Astrocyte (in vitro differentiated cells and primary cell): ENCODE data around the gene PDE4DIP.
"Not testable (repeated sequence)": the region's sequence is repeated elsewhere in the genome, so short reads cannot be mapped to it uniquely, and the experiment has no call there.

Experiments used
- EZH2 ChIP-seq: IDR thresholded peaks from 2 replicates; pipeline ENCODE4 v1.6.1; 2012; ENCODE audit warnings: mild to moderate bottlenecking, low read length, inconsistent platforms; ENCODE audit not compliant: insufficient read depth
- TF ChIP-seq, protein P1 (sequence below): IDR thresholded peaks from 2 replicates; pipeline ENCODE4 v1.5.1; 2011; ENCODE audit warnings: low read depth, mild to moderate bottlenecking, inconsistent platforms, low read length, moderate library complexity; ENCODE audit not compliant: insufficient read depth

DNA sequence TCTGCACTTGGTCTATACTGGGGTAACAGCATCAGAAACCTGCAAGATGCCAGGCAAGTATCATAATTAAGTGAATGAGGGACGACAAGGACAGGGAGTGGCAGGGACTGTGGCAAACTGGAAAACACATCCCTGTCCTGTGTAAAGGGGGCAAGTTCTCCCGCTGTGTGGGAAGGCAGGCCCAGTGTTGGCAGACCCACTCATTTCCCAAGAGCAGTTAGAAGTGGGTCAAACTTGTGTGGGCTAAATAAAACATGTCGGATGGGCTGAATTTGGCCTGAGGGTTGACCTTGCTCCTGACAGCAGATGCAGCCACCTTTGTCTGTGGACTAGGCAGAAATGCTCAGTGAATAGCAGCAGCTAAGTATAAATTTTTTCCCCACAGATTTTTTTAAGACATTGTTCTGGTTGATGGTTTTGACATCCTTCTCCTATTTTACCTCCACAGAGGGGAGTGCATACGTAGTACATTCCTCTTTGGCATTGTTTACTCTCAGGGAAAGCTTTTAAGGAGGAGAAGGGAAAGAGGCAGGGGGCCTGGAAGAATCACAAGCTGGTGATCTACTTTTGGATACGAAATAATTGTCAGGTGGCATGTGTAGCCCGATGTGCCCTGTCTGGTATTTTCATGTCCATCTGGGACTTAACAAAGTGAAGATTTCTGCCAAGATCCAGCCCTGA is 16.5 kb downstream of the PDE4DIP start:
- TF ChIP-seq, protein P1, sequence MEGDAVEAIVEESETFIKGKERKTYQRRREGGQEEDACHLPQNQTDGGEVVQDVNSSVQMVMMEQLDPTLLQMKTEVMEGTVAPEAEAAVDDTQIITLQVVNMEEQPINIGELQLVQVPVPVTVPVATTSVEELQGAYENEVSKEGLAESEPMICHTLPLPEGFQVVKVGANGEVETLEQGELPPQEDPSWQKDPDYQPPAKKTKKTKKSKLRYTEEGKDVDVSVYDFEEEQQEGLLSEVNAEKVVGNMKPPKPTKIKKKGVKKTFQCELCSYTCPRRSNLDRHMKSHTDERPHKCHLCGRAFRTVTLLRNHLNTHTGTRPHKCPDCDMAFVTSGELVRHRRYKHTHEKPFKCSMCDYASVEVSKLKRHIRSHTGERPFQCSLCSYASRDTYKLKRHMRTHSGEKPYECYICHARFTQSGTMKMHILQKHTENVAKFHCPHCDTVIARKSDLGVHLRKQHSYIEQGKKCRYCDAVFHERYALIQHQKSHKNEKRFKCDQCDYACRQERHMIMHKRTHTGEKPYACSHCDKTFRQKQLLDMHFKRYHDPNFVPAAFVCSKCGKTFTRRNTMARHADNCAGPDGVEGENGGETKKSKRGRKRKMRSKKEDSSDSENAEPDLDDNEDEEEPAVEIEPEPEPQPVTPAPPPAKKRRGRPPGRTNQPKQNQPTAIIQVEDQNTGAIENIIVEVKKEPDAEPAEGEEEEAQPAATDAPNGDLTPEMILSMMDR, result not testable (repeated sequence)
- not testable (repeated sequence) for TF ChIP-seq EZH2
